Lung (tissue), 12 donors: ENCODE measurements around the gene MAU2. TPM values are rescaled to one million over a fixed set of nuclear protein-coding genes. Genes with fewer than 3 reads are reported as not detected.
A peak's percentile ranks its signal among the peaks of the same experiment; 100 is the strongest.

ENCODE experiments used
- ATAC-seq: fragments of 200-7000 bp; cut with Tn5 transposase; one replicate; pipeline ENCODE4 v1.9.1; 2020; ENCODE audit warnings: moderate number of reproducible peaks; ENCODE audit not compliant: insufficient read depth, low FRiP score
- DNase-seq, 3 donors: peaks; one replicate each; pipeline ENCODE4 v3.0.0-alpha.2; 2013 to 2017
- H3K27ac ChIP-seq, 2 donors: one replicate each; pipeline ENCODE4 v1.5.1; 2013; ENCODE audit warnings: mild to moderate bottlenecking in 2 of 2, moderate library complexity in 2 of 2, control low read depth in 1 of 2, inconsistent platforms in 1 of 2, low read depth in 1 of 2, low read length in 1 of 2
- H3K27me3 ChIP-seq, 3 donors: one replicate each; pipeline ENCODE4 v1.5.1; 2013; ENCODE audit warnings: low read length in 2 of 3; ENCODE audit not compliant: control insufficient read depth in 3 of 3, insufficient read depth in 3 of 3
- H3K36me3 ChIP-seq, 4 donors: one replicate each; pipeline ENCODE4 v1.5.1; 2013; ENCODE audit warnings: low read length in 4 of 4, mild to moderate bottlenecking in 1 of 4, moderate library complexity in 1 of 4; ENCODE audit not compliant: control insufficient read depth in 4 of 4, insufficient read depth in 4 of 4
- H3K4me1 ChIP-seq, 5 donors: one replicate each; pipeline ENCODE4 v1.5.1; 2013; ENCODE audit warnings: low read length in 5 of 5, mild to moderate bottlenecking in 2 of 5, moderate library complexity in 1 of 5; ENCODE audit not compliant: control insufficient read depth in 5 of 5, insufficient read depth in 5 of 5
- H3K4me3 ChIP-seq: one replicate; pipeline ENCODE4 v1.5.1; 2013; ENCODE audit warnings: mild to moderate bottlenecking, control low read depth, moderate library complexity
- H3K9ac ChIP-seq, 2 donors: one replicate each; pipeline ENCODE4 v1.5.1; 2013; ENCODE audit warnings: low read length in 2 of 2, control low read depth in 1 of 2; ENCODE audit not compliant: insufficient read depth in 1 of 2
- H3K9me3 ChIP-seq, 4 donors: one replicate each; pipeline ENCODE4 v1.5.1; 2013; ENCODE audit warnings: low read length in 3 of 4, mild to moderate bottlenecking in 1 of 4, moderate library complexity in 1 of 4; ENCODE audit not compliant: control insufficient read depth in 4 of 4, insufficient read depth in 3 of 4
- CTCF ChIP-seq: IDR thresholded peaks from 2 replicates; pipeline ENCODE4 v1.5.1; 2012; ENCODE audit warnings: mild to moderate bottlenecking; ENCODE audit errors: control extremely low read depth, extremely low read depth
- WGBS, 2 donors: extraction: QIAGEN DNeasy Blood & Tissue Kit; methylation state at CpG; one replicate each; pipeline ENCODE4 v1.1.7; 2013; 5-methylcytosine and 5-hydroxymethylcytosine counted together
- polyA plus RNA-seq, 2 donors: library from polyadenylated mRNA; stranded (reverse); fragments of 200-250 nt; gene quantifications; one replicate each; pipeline ENCODE4 v1.2.1, GENCODE V29; 2013
- total RNA-seq, 2 donors: library from RNA; depleted of rRNA in 1 of 2; stranded (reverse); fragments of >200 nt in 1 of 2; gene quantifications; one replicate each; pipeline ENCODE4 v1.2.1, GENCODE V29; 2014 to 2021
- donor health status: control.
- donor health status: control.
- donor health status: Bipolar disorder and iron deficiency.
- donor health status: healthy.
- donor health status: DM: yes; HTN: yes; CAD: no.

Gene MAU2
- total and polyA plus RNA-seq, 4 donors: 21.6 to 68.0 (median 44.5) TPM

- Histone ChIP-seq H3K9ac (no peak overlapping the region), H3K9me3 (no peaks in the 10 kb centered on the region), H3K27ac (peak overlapping the region in 1 of 2 donors; percentile 68), H3K27me3 (no peaks in the 10 kb centered on the region), H3K4me1 (peaks cover 14 to 36% (median 17%) of the 10 kb centered on the region in 5 donors), H3K36me3 (no peaks in the 10 kb centered on the region), H3K4me3 (no peak overlapping the region)
- no peak for DNase-seq
- TF ChIP-seq CTCF: no peak
- WGBS, 2 donors: 73 to 81% methylated on average over 11 of the region's 11 CpGs
- no peak for ATAC-seq
These were observed 82.2 kb downstream of the MAU2 start for GRCh38 chr19:19402656-19403372.

GRCh38 chr19:19403373-19403901, 82.8 kb downstream of the MAU2 start:
- H3K4me3 ChIP-seq: no peak overlapping the region
- peak overlapping the region in 1 of 2 donors; percentile 68 for H3K27ac ChIP-seq
- H3K36me3 ChIP-seq: no peaks in the 10 kb centered on the region
- no peaks in the 10 kb centered on the region for H3K9me3 ChIP-seq
- TF ChIP-seq CTCF: no peak
- 60% methylated on average over 5 of the region's 5 CpGs for WGBS, 2 donors
- H3K9ac ChIP-seq: no peak overlapping the region
- H3K4me1 ChIP-seq: peaks cover 14 to 36% (median 18%) of the 10 kb centered on the region in 5 donors
- H3K27me3 ChIP-seq: no peaks in the 10 kb centered on the region
- DNase-seq (no peak), ATAC-seq (no peak)

GRCh38 chr19:19404879-19405860, 84.5 kb downstream of the MAU2 start, which contains the start of gene GATAD2A:
Gene GATAD2A (plus strand): TSS chr19:19405675. CDS start chr19:19465346, 59,671 bp downstream.
- 2% methylated on average over 71 to 90 of the region's 90 CpGs for WGBS, 2 donors
- peaks cover 15 to 30% (median 21%) of the 10 kb centered on the region in 5 donors for H3K4me1 ChIP-seq

More at GRCh38 chr19:19404879-19405860, 84.5 kb downstream of the MAU2 start, which contains the start of gene GATAD2A:
- H3K36me3 ChIP-seq: no peaks in the 10 kb centered on the region
- H3K27ac ChIP-seq: peak within 1 kb of the TSS; percentile 84 to 91
- peak within 1 kb of the TSS; percentile 53 to 92 for H3K9ac ChIP-seq
- no peaks in the 10 kb centered on the region for H3K27me3 ChIP-seq
- peak within 1 kb of the TSS; percentile 82 for H3K4me3 ChIP-seq
- H3K9me3 ChIP-seq: no peaks in the 10 kb centered on the region
- peak; percentile 44 for TF ChIP-seq CTCF
- peak; percentile 95 to 97 (median 95) for DNase-seq
- ATAC-seq: peak; percentile 92
